KOPT-K1 (cell line): ENCODE results near the gene CNPPD1.

Source experiments
- H3K27ac ChIP-seq: fragments of 200-600 bp; sonication (generic); 2 replicates; pipeline ENCODE4 v1.5.1; 2016; ENCODE audit warnings: antibody characterized with exemption, mild to moderate bottlenecking, low read depth, low read length; ENCODE audit not compliant: poor library complexity, severe bottlenecking
- H3K36me3 ChIP-seq: fragments of 200-600 bp; sonication (generic); 2 replicates; pipeline ENCODE4 v1.5.1; 2017; ENCODE audit warnings: antibody characterized with exemption, mild to moderate bottlenecking, low read length, moderate library complexity; ENCODE audit not compliant: insufficient read depth
- H3K9me3 ChIP-seq: fragments of 200-600 bp; sonication (generic); 2 replicates; pipeline ENCODE4 v1.5.1; 2017; ENCODE audit warnings: antibody characterized with exemption, low read length, mild to moderate bottlenecking; ENCODE audit not compliant: insufficient read depth, poor library complexity, severe bottlenecking

Gene CNPPD1

DNA sequence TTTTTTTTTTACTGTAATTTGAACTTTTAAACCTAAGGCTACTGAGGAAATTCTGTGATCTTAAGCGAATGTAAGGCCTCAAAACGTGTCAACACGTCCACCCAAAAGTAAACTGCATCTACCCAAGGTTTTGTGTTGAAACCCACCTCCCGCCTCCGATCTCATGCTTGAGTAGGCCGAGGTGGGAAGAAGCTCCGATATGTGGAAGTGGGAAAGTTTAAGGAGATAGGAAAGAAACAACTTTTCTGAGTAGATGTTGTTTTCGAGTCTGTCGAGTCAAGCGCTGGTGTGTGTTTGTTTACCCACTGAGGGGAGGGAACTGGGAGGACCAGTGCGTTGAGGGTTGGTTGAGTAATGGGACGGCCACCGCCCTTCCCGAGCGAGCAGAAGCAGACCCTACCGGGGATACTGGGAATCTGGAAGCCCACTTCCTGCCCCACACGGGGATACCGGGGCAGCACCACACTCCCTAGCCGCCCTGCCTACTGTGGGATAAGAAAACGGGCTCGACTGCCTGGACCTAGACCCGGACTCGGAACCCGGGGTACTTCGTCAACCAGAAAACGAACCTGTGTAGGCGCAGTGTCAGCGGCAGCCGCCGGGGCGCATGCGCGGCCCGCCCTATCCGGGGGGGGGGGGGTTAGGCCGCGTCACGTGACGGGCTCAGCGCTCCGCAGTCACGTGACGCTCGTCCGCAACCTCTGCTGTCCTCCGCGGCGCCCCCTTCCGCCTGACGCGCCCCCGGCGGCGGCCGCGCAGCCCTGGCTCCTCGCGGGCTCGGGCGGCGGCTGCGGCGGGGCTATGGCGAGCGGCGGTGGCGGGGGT, 1.0 kb upstream of the CNPPD1 start, which contains the start of gene RETREG2:
Gene RETREG2 (plus strand): TSS at position 724 of the 825 bp plus-strand sequence. CDS start 78 bp downstream, at position 802.
- Histone ChIP-seq H3K27ac (peak within 1 kb of the TSS; percentile 93), H3K36me3 (peaks cover 58% of the 10 kb centered on the region), H3K9me3 (no peaks in the 10 kb centered on the region)

DNA sequence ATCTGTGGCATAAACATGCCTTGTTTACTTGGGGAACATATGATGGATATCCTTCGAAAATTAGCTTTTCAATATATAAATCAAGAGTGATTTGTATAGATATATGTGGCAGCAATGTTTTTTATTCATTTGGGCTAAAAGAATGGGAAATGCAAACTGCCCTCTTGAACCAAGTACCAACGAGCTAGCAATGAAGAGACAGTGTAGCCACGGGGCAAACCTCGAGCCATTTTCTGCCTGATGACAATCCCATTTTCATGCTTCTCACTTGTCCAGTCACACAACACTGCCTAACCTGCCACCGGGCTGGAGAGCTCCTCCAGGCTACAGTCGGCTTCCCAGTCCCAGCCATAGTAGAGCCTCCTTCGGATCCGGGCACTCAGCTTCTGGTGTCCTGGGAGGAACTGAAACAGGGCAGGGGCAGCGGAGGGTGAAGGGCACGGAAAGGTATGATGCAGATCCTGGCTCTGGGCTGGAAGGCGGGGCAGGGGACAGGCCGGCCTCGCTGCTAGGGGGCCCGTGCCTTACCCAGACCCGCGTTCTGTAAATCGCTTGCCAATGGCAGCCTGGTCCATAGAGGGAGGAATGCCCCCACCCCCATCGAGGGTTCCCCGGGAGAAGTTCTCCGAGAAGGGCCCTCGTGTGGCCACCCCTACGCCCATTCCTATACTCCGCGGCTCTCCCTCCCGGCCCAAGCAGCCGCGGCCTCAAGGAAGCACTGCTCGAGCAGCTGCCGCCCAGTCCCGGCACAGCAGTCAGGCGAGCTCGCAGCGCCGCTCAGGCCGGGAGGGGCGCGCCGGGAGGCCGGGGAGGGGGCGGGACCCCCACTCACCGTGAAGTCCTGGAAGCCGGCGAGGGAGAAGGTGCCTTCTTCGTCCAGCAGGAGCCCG, 552 bp downstream of the CNPPD1 start:
- peak overlapping the region; percentile 93 for H3K27ac ChIP-seq
- H3K36me3 ChIP-seq = peaks cover 58% of the 10 kb centered on the region
- no peaks in the 10 kb centered on the region for H3K9me3 ChIP-seq

DNA sequence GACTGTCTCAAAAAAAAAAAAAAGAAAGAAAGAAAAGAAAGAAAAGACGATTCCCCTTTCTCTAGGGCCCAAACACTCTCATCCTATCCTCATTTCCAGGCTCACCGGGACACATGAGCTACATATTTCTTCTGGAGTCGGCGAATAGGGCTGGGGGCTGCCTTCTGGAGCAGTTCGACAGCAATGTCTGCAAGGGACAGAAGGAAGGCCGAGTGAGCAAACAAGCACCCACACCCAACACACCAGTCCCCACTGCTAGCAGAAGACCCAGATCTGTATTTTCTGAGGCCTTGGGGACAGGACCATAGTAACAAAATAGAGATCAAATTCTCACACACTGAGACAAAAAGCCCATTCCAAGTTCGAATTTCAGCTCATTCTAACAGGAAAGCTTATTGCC, 1.2 kb downstream of the CNPPD1 start:
- Histone ChIP-seq H3K27ac (peak overlapping the region; percentile 93), H3K9me3 (no peaks in the 10 kb centered on the region), H3K36me3 (peaks cover 55% of the 10 kb centered on the region)

DNA sequence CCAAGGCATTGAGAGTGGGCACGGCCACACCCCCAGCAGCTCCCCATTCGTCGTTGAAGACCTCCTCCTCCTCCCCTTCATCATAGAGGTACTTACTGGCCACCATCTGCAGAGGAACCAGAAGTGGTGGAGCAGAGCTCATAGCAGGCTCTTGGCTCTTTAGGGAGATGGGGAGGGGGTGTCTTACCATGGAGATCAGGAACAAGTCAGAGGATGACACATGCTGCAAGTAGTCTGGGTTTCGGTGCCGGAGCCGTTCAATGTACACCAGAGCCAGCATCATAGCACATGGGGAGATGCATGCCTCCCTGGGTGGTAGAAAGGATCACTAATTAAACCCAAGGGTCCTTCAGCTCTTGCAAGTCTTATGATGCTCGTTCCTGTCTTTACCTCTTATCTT, 1.9 kb downstream of the CNPPD1 start:
- Histone ChIP-seq H3K9me3 (no peaks in the 10 kb centered on the region), H3K27ac (no peak overlapping the region), H3K36me3 (peaks cover 48% of the 10 kb centered on the region)

DNA sequence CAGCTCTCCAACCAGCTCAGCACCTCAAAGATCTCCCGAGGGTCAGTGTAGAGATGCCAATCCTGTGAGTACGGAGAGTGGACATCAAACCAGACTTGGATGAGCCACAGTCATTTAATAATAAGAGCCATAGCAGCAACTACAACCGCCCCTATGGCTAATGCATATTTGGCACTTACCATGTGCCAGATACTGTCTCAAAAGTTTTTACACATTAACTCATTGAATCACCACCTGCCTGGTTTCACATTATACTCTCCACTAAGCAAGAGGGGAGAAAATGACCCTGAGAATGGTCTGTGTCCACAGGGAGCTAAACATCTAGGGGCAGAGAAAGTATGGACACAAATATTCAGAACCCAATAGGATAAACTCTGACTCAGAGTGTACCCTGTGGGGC, 2.6 kb downstream of the CNPPD1 start:
- no peaks in the 10 kb centered on the region for H3K9me3 ChIP-seq
- no peak overlapping the region for H3K27ac ChIP-seq
- H3K36me3 ChIP-seq = peaks cover 41% of the 10 kb centered on the region

DNA sequence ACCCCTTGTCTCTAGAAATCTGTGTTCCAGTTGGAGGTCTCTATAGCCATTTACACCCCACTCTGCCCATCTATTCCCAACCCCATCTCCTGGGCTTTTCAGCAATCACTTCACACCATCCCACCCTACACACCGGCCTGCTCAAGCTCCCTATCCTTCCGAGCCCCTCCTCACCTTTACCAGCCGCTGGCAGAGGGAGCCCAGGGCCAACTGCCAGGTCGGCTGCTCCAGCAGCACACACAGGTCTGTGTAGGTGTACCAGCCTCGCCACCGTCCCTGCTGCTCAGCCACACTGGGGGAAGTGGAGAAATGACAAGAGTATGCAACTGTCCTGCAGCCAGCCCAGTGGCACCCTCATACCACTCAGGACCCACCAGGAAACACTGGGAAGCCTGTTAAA, 3.5 kb downstream of the CNPPD1 start:
- H3K9me3 ChIP-seq = no peaks in the 10 kb centered on the region
- H3K36me3 ChIP-seq = peaks cover 41% of the 10 kb centered on the region
- no peak overlapping the region for H3K27ac ChIP-seq

DNA sequence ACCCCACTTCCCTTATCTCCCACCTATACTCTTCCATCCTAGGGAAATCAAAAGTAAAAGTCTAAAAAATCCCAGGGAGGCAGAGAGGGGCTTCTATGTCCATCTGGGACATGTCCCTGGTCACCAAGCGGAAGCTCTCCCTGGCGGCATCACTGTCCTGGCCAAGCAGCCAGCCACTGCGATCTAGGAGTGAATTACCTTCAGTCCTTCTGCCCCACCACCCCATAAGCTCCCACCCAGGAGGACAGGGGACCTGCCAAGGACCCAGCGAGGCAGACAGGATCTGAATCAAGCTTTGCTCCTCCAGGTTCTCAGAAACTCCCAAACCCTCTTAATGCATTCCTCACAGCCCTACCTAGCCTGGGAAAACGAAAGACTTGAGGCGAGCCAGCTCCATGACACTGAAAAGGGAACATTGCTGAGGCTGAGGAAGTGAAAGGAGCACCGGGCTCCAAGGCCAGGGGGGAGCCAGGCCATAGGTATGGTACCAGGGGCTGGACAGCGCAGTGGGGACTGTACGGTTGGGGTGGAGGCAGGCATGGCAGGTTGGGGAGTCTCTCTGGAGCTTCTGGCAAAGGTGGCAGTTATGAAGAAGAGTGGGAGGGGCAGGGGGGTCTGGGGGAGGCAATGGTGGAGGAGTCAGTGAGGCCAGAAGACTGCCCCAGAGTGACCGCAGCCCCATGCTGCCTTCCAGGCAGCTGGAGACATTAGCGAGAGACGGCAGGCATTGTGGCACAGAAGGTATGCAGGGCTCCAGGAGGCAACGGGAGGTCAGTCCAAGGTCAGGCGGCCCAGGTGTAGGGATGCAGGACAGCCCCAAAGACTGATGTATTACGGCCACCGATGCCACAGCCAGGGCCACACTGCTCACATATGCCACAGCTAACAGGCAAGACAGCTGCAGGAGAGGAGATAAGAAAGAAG, 4.2 kb downstream of the CNPPD1 start:
- Histone ChIP-seq H3K27ac (no peak overlapping the region), H3K36me3 (peaks cover 41% of the 10 kb centered on the region)

DNA sequence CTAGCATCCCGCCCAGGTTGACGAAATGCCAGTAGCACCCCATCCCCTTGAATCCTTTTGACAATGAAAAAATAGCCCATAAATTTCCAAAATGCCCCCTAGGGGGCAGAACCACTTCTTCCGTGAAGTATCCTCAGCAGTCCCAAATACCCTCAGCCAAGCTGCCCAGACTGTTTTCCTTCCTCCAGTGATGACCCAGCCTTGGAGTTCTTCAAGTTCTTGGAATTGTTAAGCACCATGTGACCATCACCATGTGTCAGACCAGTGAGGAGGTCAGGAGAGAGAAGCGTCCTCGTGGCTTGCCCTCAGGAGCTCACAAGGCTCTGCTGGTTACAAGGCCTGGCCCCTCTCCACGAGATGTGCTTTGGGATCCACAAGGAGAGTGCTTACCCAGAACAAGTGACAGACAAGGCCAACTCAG, 5.5 kb downstream of the CNPPD1 start:
- peaks cover 41% of the 10 kb centered on the region for H3K36me3 ChIP-seq
- no peaks in the 10 kb centered on the region for H3K9me3 ChIP-seq
- H3K27ac ChIP-seq = no peak overlapping the region

More for the DNA sequence above, 4.2 kb downstream of the CNPPD1 start:
- H3K9me3 ChIP-seq = no peaks in the 10 kb centered on the region

DNA sequence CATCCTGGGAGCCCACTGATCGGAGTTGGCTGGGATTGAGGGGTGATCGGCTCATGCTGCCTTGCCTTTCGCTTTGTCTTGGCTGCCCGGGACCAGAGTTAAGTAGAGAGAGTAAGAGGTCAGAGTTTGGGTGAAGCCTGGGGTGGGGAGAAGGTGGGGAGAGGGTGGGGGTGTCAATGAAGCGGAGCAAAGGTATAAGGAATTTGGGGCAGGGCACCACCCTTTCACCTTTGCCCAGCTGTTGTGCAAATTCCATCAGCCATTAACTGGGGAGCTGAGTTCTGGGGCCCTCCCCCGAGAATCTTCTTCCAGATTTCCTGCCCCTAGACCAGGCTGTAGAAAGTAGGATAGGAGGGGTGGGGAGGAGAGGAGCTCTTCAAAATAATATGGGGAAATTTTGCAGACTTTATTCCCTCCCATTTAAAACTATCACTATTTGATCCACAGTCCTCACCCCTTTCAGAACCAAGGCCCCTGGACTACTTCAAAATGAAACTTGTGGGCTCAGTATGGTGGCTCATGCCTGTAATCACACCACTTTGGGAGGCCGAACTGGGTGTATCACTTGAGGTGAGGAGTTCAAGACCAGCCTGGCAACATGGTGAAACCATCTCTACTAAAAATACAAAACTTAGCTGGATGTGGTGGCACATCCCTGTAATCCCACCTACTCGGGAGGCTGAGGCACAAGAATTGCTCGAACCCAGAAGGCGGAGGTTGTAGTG, 6.6 kb downstream of the CNPPD1 start, which contains the start of gene SLC23A3:
Gene SLC23A3 (minus strand): TSS at position 100 of the 725 bp plus-strand sequence. CDS start 45 bp downstream, at position 55.
- Histone ChIP-seq H3K9me3 (no peaks in the 10 kb centered on the region), H3K36me3 (peaks cover 41% of the 10 kb centered on the region), H3K27ac (no peak within 1 kb of the TSS)

DNA sequence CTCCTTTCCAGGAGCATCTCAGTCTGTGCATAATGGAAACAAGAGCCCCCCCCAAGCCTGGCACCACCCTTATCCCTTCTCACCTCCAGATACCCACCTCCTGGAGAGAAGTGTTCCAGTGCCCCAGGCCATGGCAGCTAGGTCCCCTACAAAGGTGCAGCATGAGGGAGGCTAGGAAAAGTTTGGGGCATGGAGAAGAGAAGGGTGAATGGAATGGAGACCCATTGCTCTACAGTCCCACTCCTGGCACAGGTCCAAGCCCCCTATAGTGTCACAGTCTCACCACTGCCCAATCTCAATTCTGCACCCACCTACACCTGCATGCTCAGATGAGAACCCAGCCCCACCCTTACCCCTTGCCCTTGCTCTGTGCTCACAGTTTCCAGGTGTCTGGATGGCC, 7.8 kb downstream of the CNPPD1 start:
- H3K27ac ChIP-seq = no peak overlapping the region
- peaks cover 29% of the 10 kb centered on the region for H3K36me3 ChIP-seq
- no peaks in the 10 kb centered on the region for H3K9me3 ChIP-seq

DNA sequence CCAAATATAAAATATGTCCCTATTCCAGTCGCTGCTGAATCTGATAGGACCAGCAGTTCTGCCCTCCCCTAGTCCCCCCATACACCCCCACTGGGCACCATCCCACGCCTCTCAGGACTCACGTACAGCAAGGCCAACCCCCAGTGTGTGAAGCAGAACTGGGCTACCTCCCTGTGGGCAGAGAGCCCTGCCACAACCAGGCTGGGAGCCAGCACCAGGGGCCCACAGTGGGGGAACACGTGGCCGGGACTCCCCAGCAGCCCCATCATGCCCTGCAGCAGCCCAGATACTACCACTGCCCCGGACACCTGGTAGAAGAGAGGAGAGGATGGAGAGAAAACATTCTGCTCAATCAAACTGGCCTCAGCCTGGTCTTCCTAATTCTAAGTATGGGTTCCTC, 8.2 kb downstream of the CNPPD1 start:
- H3K27ac ChIP-seq = no peak overlapping the region
- H3K36me3 ChIP-seq = peaks cover 25% of the 10 kb centered on the region
- H3K9me3 ChIP-seq = no peaks in the 10 kb centered on the region

DNA sequence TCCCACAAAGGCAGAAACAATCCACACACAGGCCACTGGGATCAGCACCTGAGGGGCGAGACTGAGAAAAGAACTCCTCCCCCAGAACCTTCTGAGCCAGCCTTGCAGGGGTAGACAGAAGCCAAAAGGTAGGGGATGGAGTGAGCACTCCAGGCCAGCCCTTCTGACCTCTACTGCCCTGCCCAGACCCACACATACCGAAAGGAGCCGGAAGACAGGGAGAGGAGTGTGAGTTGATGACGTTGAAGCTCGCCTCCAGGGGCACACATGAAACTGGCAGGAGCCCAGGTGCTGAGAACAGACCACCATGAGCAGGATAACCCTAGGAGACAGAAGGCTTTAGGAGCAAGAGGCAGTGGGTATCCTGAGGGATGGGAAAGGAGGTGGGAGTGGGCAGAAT, 8.7 kb downstream of the CNPPD1 start:
- H3K27ac ChIP-seq = no peak overlapping the region
- H3K36me3 ChIP-seq = peaks cover 22% of the 10 kb centered on the region
- H3K9me3 ChIP-seq = no peaks in the 10 kb centered on the region

DNA sequence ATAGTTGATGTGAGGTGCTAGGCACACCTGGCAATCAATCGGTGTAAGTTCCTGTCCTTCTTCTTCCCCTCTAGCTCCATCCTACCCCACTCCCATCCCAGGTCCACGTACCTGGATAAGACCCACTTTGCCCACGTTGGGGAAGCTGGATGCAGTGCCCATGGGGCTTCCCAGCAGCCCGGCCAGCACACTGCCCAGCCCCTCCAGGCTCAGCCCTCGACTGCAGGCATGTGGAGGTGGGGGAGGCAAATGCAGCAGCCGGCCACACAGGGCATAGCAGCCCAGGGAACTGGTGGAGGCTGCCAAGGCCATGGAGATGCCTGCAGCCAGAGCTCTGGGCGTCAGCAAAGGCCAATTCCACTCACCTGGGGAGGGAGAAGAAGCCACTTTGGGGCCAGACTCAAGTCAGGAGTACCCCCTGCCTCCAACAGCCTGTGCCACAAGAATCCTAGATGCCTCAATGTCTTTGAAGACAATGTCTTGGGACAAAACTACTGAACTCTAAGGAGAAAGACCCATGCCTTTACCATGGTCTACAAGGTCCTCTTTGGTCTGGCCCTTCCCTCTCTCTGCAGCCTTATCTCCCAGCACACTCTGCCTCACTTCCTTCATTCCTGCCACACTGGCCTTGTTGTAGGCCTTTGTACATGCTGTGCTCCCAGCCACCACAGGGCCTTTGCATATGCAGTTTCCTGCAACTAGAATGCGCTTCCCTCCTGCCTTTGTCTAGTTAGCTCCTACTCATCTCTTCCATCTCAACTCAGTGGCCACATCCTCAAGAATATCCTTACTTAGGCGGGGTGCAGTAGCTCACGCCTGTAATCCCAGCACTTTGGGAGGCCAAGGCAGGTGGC, 11.4 kb downstream of the CNPPD1 start:
- H3K36me3 ChIP-seq = no peaks in the 10 kb centered on the region
- H3K27ac ChIP-seq = no peak overlapping the region
- H3K9me3 ChIP-seq = no peaks in the 10 kb centered on the region
